ENCODE data around the gene TNFSF4. TPM values are rescaled to one million over a fixed set of nuclear protein-coding genes. Genes with fewer than 3 reads are reported as not detected.

The TNFSF4 gene
- total and polyA plus RNA-seq, 8 donors: 0.14 to 2.2 (median 0.56) TPM; not detected in 4

GRCh38 chr1:173210283-173210682 is 3.2 kb upstream of the TNFSF4 start:
- Histone ChIP-seq H3K27ac (peak overlapping the region in 1 of 5 donors; percentile 28), H3K36me3 (no peaks in the 10 kb centered on the region), H3K27me3 (no peaks in the 10 kb centered on the region), H3K9me3 (no peaks in the 10 kb centered on the region), H3K4me1 (peaks cover 15 to 48% (median 29%) of the 10 kb centered on the region in 4 donors), H3K4me3 (no peak overlapping the region)
- peak in 1 of 2 donors; percentile 16 for DNase-seq
- 29 to 55% (median 35%) methylated on average over 2 of the region's 2 CpGs for WGBS, 5 donors
- intact Hi-C loops (cut with DNase I; ENCODE audit: low total_unique reads): loop anchor here (10.0 kb wide), 1 partner anchor 395 kb away; no protein-coding TSS in a partner anchor
- TF ChIP-seq POLR2A (IDR thresholded peaks at IDR 0.05) (no peak), CTCF (IDR thresholded peaks at IDR 0.05) (no peak), EP300 (IDR thresholded peaks at IDR 0.05) (no peak), POLR2AphosphoS5 (IDR thresholded peaks at IDR 0.05) (no peak)

GRCh38 chr1:173208868-173209267 is 1.7 kb upstream of the TNFSF4 start:
- Histone ChIP-seq H3K4me3 (no peak overlapping the region), H3K36me3 (no peaks in the 10 kb centered on the region), H3K4me1 (peaks cover 16 to 55% (median 33%) of the 10 kb centered on the region in 4 donors), H3K27me3 (no peaks in the 10 kb centered on the region), H3K9me3 (no peaks in the 10 kb centered on the region), H3K27ac (no peak overlapping the region)
- no peak for DNase-seq
- 53 to 74% (median 68%) methylated on average over 4 of the region's 4 CpGs for WGBS, 5 donors
- intact Hi-C loops (cut with DNase I; ENCODE audit: low total_unique reads): no loop called here
- TF ChIP-seq POLR2A (IDR thresholded peaks at IDR 0.05): no peak
- TF ChIP-seq CTCF (IDR thresholded peaks at IDR 0.05): no peak
- TF ChIP-seq POLR2AphosphoS5 (IDR thresholded peaks at IDR 0.05): no peak
- no peak for TF ChIP-seq EP300 (IDR thresholded peaks at IDR 0.05)

- Histone ChIP-seq H3K36me3 (no peaks in the 10 kb centered on the region), H3K4me1 (peaks cover 16 to 55% (median 33%) of the 10 kb centered on the region in 4 donors), H3K27ac (no peak overlapping the region), H3K9me3 (no peaks in the 10 kb centered on the region), H3K4me3 (no peak overlapping the region), H3K27me3 (no peaks in the 10 kb centered on the region)
- WGBS, 5 donors: 38 to 62% (median 50%) methylated on average over 1 of the region's 1 CpG
- intact Hi-C loops (cut with DNase I; ENCODE audit: low total_unique reads): no loop called here
- TF ChIP-seq EP300 (IDR thresholded peaks at IDR 0.05) (no peak), POLR2AphosphoS5 (IDR thresholded peaks at IDR 0.05) (no peak), POLR2A (IDR thresholded peaks at IDR 0.05) (no peak), CTCF (IDR thresholded peaks at IDR 0.05) (no peak)
- DNase-seq: no peak
These were observed 1.0 kb upstream of the TNFSF4 start for GRCh38 chr1:173208146-173208545.

- Histone ChIP-seq H3K27me3 (no peaks in the 10 kb centered on the region), H3K4me1 (peaks cover 7 to 56% (median 35%) of the 10 kb centered on the region in 4 donors), H3K9me3 (no peaks in the 10 kb centered on the region), H3K36me3 (no peaks in the 10 kb centered on the region), H3K4me3 (no peak overlapping the region), H3K27ac (peak overlapping the region in 2 of 5 donors; percentile 12 to 57)
- 46 to 70% (median 58%) methylated on average over 7 of the region's 7 CpGs for WGBS, 5 donors
- DNase-seq: peak in 1 of 2 donors; percentile 38
- intact Hi-C loops (cut with DNase I; ENCODE audit: low total_unique reads): no loop called here
- peak in 2 of 3 donors; percentile 51 to 68 for TF ChIP-seq POLR2AphosphoS5 (IDR thresholded peaks at IDR 0.05)
- TF ChIP-seq EP300 (IDR thresholded peaks at IDR 0.05): no peak
These were observed 1.7 kb downstream of the TNFSF4 start for GRCh38 chr1:173205146-173206051.
